Measurements from ENCODE around the gene LARP4.
"Not testable (repeated sequence)": the region's sequence is repeated elsewhere in the genome, so short reads cannot be mapped to it uniquely, and the experiment has no call there.

LARP4 gene

GRCh38 chr12:50483488-50483887, 82.8 kb downstream of the LARP4 start:
- DNase-seq (ENCODE audit: low read depth in 2 of 2) = no peak

- no peak for DNase-seq (ENCODE audit: low read depth in 2 of 2)
Measured at GRCh38 chr12:50488801-50489200, 88.1 kb downstream of the LARP4 start.

- not testable (repeated sequence) for DNase-seq (ENCODE audit: low read depth in 2 of 2)
Measured at GRCh38 chr12:50498119-50498518, 97.4 kb downstream of the LARP4 start.

- peak; percentile 91 to 97 for DNase-seq (ENCODE audit: low read depth in 2 of 2)
Measured at GRCh38 chr12:50504798-50505674, 104.4 kb downstream of the LARP4 start, which contains the start of gene DIP2B. DIP2B (plus strand) TSS chr12:50504985; CDS start chr12:50505141, 156 bp downstream.

GRCh38 chr12:50505675-50506530, 105.2 kb downstream of the LARP4 start:
- no peak for DNase-seq (ENCODE audit: low read depth in 2 of 2)

- DNase-seq (ENCODE audit: low read depth in 2 of 2) = no peak
Measured at GRCh38 chr12:50506753-50507473, 106.2 kb downstream of the LARP4 start.

- no peak for DNase-seq (ENCODE audit: low read depth in 2 of 2)
Measured at GRCh38 chr12:50507474-50507838, 106.8 kb downstream of the LARP4 start.

- no peak for DNase-seq (ENCODE audit: low read depth in 2 of 2)
Measured at GRCh38 chr12:50507930-50508329, 107.2 kb downstream of the LARP4 start.

- no peak for DNase-seq (ENCODE audit: low read depth in 2 of 2)
Measured at GRCh38 chr12:50508414-50508813, 107.7 kb downstream of the LARP4 start.

- DNase-seq (ENCODE audit: low read depth in 2 of 2) = no peak
Measured at GRCh38 chr12:50508970-50509663, 108.4 kb downstream of the LARP4 start.

GRCh38 chr12:50514526-50515276, 114.0 kb downstream of the LARP4 start:
- DNase-seq (ENCODE audit: low read depth in 2 of 2) = no peak

- no peak for DNase-seq (ENCODE audit: low read depth in 2 of 2)
Measured at GRCh38 chr12:50515587-50515986, 114.9 kb downstream of the LARP4 start.

- no peak for DNase-seq (ENCODE audit: low read depth in 2 of 2)
Measured at GRCh38 chr12:50517421-50518048, 116.8 kb downstream of the LARP4 start.

- no peak for DNase-seq (ENCODE audit: low read depth in 2 of 2)
Measured at GRCh38 chr12:50518090-50518489, 117.4 kb downstream of the LARP4 start.

GRCh38 chr12:50519353-50519752, 118.7 kb downstream of the LARP4 start:
- DNase-seq (ENCODE audit: low read depth in 2 of 2) = no peak

GRCh38 chr12:50520416-50521207, 119.9 kb downstream of the LARP4 start:
- DNase-seq (ENCODE audit: low read depth in 2 of 2) = no peak

- not testable (repeated sequence) for DNase-seq (ENCODE audit: low read depth in 2 of 2)
Measured at GRCh38 chr12:50521781-50522180, 121.1 kb downstream of the LARP4 start.

- DNase-seq (ENCODE audit: low read depth in 2 of 2) = no peak
Measured at GRCh38 chr12:50523772-50524171, 123.1 kb downstream of the LARP4 start.

GRCh38 chr12:50524621-50525020, 123.9 kb downstream of the LARP4 start:
- DNase-seq (ENCODE audit: low read depth in 2 of 2) = no peak
